Small intestine (tissue), 7 donors: ENCODE data around the gene APOL1. TPM values are rescaled to one million over a fixed set of nuclear protein-coding genes. Genes with fewer than 3 reads are reported as not detected.
"Not testable (repeated sequence)": the region's sequence is repeated elsewhere in the genome, so short reads cannot be mapped to it uniquely, and the experiment has no call there.

Experiments
- DNase-seq, 2 donors: peaks; one replicate each; pipeline versions ENCODE4 v3.0.0 to v3.0.0-alpha.2; 2013
- FAIRE-seq: peaks from 2 replicates; lab custom pipeline; 2012; peaks lifted over from hg19 to GRCh38; lab: Jason Lieb, UNC
- H3K27ac ChIP-seq, 3 donors: one replicate each; pipeline ENCODE4 v1.5.1; 2013; ENCODE audit warnings: low read length in 2 of 3, mild to moderate bottlenecking in 2 of 3, control low read depth in 1 of 3, inconsistent platforms in 1 of 3, low read depth in 1 of 3, moderate library complexity in 1 of 3
- H3K27me3 ChIP-seq, 3 donors: one replicate each; pipeline ENCODE4 v1.6.1; 2013; ENCODE audit warnings: low read length in 3 of 3, inconsistent platforms in 1 of 3; ENCODE audit not compliant: control insufficient read depth in 3 of 3, insufficient read depth in 3 of 3
- H3K36me3 ChIP-seq, 3 donors: one replicate each; pipeline ENCODE4 v1.6.1; 2013; ENCODE audit warnings: low read length in 3 of 3, inconsistent platforms in 1 of 3, low read depth in 1 of 3, mild to moderate bottlenecking in 1 of 3, moderate library complexity in 1 of 3; ENCODE audit not compliant: control insufficient read depth in 3 of 3, insufficient read depth in 2 of 3
- H3K4me1 ChIP-seq, 3 donors: one replicate each; pipeline ENCODE4 v1.6.1; 2013; ENCODE audit warnings: low read length in 2 of 3, inconsistent platforms in 1 of 3, low read depth in 1 of 3, mild to moderate bottlenecking in 1 of 3, moderate library complexity in 1 of 3; ENCODE audit not compliant: control insufficient read depth in 3 of 3, insufficient read depth in 2 of 3
- H3K4me3 ChIP-seq, 3 donors: one replicate each; pipeline ENCODE4 v1.5.1; 2013; ENCODE audit warnings: low read length in 3 of 3, control low read depth in 1 of 3, inconsistent platforms in 1 of 3, low read depth in 1 of 3, mild to moderate bottlenecking in 1 of 3, moderate library complexity in 1 of 3
- H3K9me3 ChIP-seq, 2 donors: one replicate each; pipeline ENCODE4 v1.6.1; 2013; ENCODE audit warnings: low read depth in 1 of 2, low read length in 1 of 2; ENCODE audit not compliant: control insufficient read depth in 2 of 2, insufficient read depth in 1 of 2
- WGBS, 3 donors: extraction: QIAGEN DNeasy Blood & Tissue Kit; methylation state at CpG; one replicate each; pipeline ENCODE4 v1.1.7; 2013; 5-methylcytosine and 5-hydroxymethylcytosine counted together
- polyA plus RNA-seq, 4 donors: library from polyadenylated mRNA; stranded (reverse) in 3 of 4; unstranded in 1 of 4; fragments of 200-250 nt in 3 of 4; fragments of 120-200 nt in 1 of 4; gene quantifications; one replicate each; pipeline versions ENCODE4 v1.2.1 to v1.2.3, GENCODE V29; 2013
- donor health status: healthy with polysubstance abuse.
- donor health status: control.
- donor health status: control.
- donor health status: Bipolar disorder and iron deficiency.
- donor health status: healthy.

Gene APOL1
- polyA plus RNA-seq, 4 donors, result 7.7 to 32.2 (median 8.5) TPM

DNA sequence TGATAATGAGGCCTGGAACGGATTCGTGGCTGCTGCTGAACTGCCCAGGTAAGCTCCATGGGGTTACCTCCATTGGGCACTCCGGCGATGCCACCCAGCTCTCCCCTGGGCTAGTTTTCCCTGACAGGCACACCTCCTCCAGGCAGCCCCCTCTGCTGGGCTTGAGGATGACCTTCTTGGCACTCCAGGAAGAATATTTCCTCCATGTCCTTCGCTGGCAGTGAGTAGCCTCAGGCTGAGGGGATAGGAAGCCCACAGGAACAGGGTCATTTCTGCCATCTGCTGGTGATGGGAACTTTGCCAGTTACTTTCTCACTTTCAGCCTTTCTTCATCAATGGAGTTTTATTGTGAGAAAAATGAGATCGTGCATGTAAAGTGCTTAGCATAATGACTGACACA lies 8.7 kb downstream of the APOL1 start:
- not testable (repeated sequence) for DNase-seq, H3K9me3 ChIP-seq, H3K4me3 ChIP-seq, H3K27me3 ChIP-seq, H3K27ac ChIP-seq, FAIRE-seq
- Histone ChIP-seq H3K36me3 (peaks cover 12 to 27% (median 18%) of the 10 kb centered on the region in 3 donors), H3K4me1 (peaks cover 0 to 15% (median 0%) of the 10 kb centered on the region in 3 donors)
- 84 to 86% (median 86%) methylated on average over 6 of the region's 6 CpGs for WGBS, 3 donors

DNA sequence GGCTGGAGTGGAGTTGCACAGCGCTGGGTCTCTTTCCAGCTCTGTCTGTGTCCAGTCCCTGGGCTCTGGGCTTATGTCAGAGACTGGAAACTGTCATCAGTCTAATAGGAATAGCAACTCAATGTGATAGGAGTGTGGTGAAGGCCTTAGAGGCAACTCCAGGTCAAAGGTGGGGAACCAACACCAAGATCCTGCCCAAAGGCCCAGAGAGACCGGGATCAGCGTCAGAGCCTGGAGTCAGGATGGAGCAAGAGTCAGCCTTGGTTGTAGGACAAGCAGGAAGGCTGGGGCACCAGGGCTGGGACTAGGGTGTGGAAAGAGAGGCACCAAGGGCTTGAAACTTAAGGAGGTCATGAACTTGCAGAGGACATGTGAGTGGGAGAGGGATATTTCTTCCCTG lies 9.4 kb downstream of the APOL1 start:
- FAIRE-seq, result not testable (repeated sequence)

DNA sequence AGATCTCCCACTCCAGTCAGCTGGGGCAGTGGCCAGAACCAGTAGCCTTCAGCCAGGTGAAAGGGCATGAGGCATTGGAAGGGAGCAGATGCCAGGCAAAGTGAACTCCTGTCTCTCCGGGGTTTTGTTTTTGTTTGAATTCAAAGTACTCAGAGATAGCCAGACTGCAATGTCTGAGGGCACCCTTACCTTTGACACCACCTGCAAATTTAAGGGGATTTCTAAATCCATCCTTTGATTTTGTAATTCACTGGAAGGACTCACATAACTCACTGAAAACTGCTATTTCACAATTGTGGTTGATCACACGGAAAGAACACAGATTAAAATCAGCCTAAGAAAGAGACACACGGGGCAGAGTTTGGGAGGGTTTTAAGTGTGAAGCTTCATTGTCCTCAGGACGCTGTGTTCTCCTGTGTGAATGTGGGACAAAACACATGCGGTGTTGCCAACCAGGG lies 10.3 kb downstream of the APOL1 start:
- not testable (repeated sequence) for FAIRE-seq, H3K27me3 ChIP-seq, DNase-seq, H3K27ac ChIP-seq, H3K9me3 ChIP-seq, H3K4me3 ChIP-seq
- Histone ChIP-seq H3K36me3 (peaks cover 13 to 26% (median 20%) of the 10 kb centered on the region in 3 donors), H3K4me1 (peaks cover 0 to 14% (median 0%) of the 10 kb centered on the region in 3 donors)
- 61 to 72% (median 65%) methylated on average over 5 of the region's 5 CpGs for WGBS, 3 donors

More for the DNA sequence above, 9.4 kb downstream of the APOL1 start:
- H3K4me1 ChIP-seq, result peaks cover 0 to 15% (median 0%) of the 10 kb centered on the region in 3 donors
- not testable (repeated sequence) for DNase-seq, H3K4me3 ChIP-seq, H3K9me3 ChIP-seq, H3K27me3 ChIP-seq, H3K27ac ChIP-seq
- WGBS, 3 donors, result 95 to 100% (median 97%) methylated on average over 3 of the region's 3 CpGs
- H3K36me3 ChIP-seq, result peaks cover 15 to 27% (median 20%) of the 10 kb centered on the region in 3 donors

DNA sequence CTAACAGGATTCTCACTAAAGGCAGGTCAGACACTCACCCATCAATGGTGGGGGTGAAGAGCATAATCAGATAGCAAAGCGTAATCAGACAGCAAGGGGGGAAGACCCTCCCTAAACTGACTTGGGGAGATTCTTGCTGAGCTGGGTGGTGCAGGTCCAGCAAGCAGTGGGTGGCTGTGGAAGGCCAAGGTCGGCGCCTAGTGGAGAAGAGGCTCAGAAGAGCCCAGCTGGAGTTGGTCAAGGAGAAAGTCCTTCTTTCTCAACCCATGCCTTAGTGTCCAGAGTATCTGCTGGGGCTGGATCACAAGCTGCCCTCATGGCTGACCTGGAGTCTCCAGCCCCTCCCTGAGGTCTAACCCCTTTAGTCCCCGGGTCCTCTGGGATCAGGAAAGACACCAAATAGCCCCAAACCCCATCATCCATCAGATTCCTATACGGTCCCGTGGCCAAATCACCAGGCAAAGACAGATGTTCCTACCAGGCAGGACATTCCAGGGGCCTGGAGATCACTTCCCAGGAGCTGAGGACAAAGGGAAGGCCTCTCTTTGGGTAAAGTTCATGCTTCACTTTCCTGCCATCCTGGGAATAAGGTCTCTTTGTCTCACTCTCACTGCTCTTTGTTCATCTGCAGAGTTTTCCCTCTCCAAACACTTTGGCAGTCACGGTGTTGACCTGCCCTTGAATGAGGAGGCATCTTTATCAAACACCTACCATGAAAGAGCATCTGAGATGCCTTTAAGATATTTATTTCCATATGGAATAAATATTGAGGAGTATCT lies 11.1 kb downstream of the APOL1 start:
- DNase-seq, FAIRE-seq, H3K4me3 ChIP-seq, H3K9me3 ChIP-seq, H3K27ac ChIP-seq, H3K4me1 ChIP-seq, H3K27me3 ChIP-seq: not testable (repeated sequence)
- H3K36me3 ChIP-seq, result peaks cover 13 to 26% (median 20%) of the 10 kb centered on the region in 3 donors
- 78 to 81% (median 79%) methylated on average over 7 of the region's 7 CpGs for WGBS, 3 donors

DNA sequence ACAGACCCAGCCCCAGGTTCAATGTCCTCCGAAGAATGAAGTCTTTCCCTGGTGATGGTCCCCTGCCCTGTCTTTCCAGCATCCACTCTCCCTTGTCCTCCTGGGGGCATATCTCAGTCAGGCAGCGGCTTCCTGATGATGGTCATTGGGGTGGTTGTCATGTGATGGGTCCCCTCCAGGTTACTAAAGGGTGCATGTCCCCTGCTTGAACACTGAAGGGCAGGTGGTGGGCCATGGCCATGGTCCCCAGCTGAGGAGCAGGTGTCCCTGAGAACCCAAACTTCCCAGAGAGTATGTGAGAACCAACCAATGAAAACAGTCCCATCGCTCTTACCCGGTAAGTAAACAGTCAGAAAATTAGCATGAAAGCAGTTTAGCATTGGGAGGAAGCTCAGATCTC lies 14.1 kb downstream of the APOL1 start:
- DNase-seq (no peak), FAIRE-seq (no peak)
- 93 to 98% (median 97%) methylated on average over 4 of the region's 4 CpGs for WGBS, 3 donors
- Histone ChIP-seq H3K4me1 (no peaks in the 10 kb centered on the region), H3K36me3 (peaks cover 8 to 20% (median 15%) of the 10 kb centered on the region in 3 donors), H3K9me3 (no peaks in the 10 kb centered on the region), H3K27me3 (no peaks in the 10 kb centered on the region), H3K4me3 (no peak overlapping the region), H3K27ac (no peak overlapping the region)

DNA sequence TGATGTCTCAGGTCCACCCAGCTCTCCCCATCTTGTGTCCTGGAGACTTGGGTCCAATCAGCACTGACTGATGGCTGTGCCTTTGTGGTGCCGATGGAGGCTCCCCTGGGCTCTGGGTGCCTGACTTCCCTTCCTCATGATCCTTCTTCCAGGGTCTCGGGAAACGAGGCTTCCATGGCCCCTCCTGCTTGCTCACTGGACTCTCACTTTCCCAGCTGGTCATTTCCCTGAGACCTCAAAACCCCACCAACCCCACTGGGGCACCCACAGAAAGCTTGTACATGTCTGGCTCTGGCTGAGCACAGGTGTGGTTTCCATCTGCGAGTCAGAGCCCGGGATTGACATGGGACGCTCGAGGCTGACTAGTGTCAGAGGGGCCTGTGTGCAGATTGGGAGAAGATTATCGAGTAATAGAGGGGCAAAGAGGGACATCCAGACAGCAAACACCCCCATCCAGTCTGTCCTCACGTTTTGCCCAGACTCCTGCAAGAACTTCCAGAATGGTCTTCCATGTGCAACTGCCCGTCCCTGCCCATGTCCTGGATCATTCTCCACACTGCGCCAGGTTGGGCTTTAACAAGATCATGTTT lies 15.1 kb downstream of the APOL1 start:
- Histone ChIP-seq H3K9me3 (no peaks in the 10 kb centered on the region), H3K36me3 (peaks cover 6 to 18% (median 11%) of the 10 kb centered on the region in 3 donors), H3K4me3 (no peak overlapping the region), H3K27ac (no peak overlapping the region), H3K27me3 (no peaks in the 10 kb centered on the region), H3K4me1 (no peaks in the 10 kb centered on the region)
- 93 to 97% (median 94%) methylated on average over 11 of the region's 11 CpGs for WGBS, 3 donors
- DNase-seq (no peak), FAIRE-seq (no peak)

DNA sequence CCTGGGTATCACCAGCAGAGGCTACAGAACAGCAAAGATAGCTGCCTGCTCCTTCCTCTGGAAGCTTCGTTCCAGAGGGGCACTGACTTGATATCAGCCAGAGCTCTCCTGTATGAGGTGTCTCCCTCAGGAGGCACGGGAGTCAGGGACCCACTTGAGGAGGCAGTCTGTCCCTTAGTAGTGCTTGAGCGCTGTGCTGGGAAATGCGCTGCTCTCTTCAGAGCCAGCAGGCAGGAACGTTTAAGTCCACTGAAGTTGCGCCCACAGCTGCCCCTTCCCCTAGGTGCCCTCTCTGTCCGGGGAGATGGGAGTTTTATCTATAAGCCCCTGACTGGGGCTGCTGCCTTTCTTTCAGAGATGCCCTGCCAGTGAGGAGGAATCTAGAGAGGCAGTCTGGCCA lies 18.3 kb downstream of the APOL1 start:
- DNase-seq, H3K9me3 ChIP-seq, H3K36me3 ChIP-seq, FAIRE-seq, H3K27me3 ChIP-seq, H3K4me1 ChIP-seq, H3K4me3 ChIP-seq, H3K27ac ChIP-seq: not testable (repeated sequence)
- 78 to 85% (median 81%) methylated on average over 7 of the region's 7 CpGs for WGBS, 3 donors

DNA sequence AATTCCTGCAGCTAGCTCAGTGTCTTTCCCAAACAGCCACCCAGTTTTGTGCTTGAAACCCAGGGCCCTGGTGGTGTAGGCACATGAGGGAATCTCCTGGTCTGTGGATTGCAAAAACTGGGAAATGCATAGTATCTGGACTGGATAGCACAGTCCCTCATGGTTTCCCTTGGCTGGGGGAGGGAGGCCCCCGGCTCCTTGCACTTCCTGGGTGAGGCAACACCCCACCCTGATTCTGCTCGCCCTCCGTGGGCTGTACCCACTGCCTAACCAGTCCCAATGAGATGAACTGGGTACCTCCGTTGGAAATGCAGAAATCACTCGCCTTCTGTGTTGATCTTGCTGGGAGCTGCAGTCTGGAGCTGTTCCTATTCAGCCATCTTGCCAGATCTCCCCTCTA lies 19.0 kb downstream of the APOL1 start:
- WGBS, 3 donors, result 79 to 88% (median 88%) methylated on average over 5 of the region's 5 CpGs

More for the DNA sequence above, 19.0 kb downstream of the APOL1 start:
- not testable (repeated sequence) for H3K27ac ChIP-seq, H3K4me3 ChIP-seq, H3K9me3 ChIP-seq, H3K36me3 ChIP-seq, H3K27me3 ChIP-seq, DNase-seq, H3K4me1 ChIP-seq, FAIRE-seq
